HepG2 (cell line): Measurements from ENCODE around the gene GADL1. TPM values are rescaled to one million over a fixed set of nuclear protein-coding genes. Genes with fewer than 3 reads are reported as not detected.
A peak's percentile ranks its signal among the peaks of the same experiment; 100 is the strongest.

Experiments used
- AHR ChIP-seq: IDR thresholded peaks from 2 replicates; pipeline ENCODE4 v1.6.1; 2018; ENCODE audit warnings: missing genetic modification reagents, missing compliant biosample characterization
- BRD4 ChIP-seq: sonication (generic); formaldehyde crosslinking; IDR thresholded peaks from 2 replicates; pipeline ENCODE4 v1.4.0; 2020; ENCODE audit warnings: missing genetic modification reagents
- ELF3 ChIP-seq: IDR thresholded peaks from 2 replicates; pipeline ENCODE4 v1.6.1; 2016; ENCODE audit warnings: missing genetic modification reagents, missing compliant biosample characterization
- FOXJ3 ChIP-seq: sonication (generic); formaldehyde crosslinking; IDR thresholded peaks from 2 replicates; pipeline ENCODE4 v1.4.0; 2020; ENCODE audit warnings: missing genetic modification reagents, mild to moderate bottlenecking, borderline replicate concordance
- FOXM1 ChIP-seq: sonication (generic); formaldehyde crosslinking; IDR thresholded peaks from 2 replicates; pipeline ENCODE4 v1.5.0; 2020; ENCODE audit warnings: missing genetic modification reagents
- GATAD1 ChIP-seq: IDR thresholded peaks from 2 replicates; pipeline ENCODE4 v1.6.1; 2016; ENCODE audit warnings: missing genetic modification reagents, missing compliant biosample characterization
- KLF12 ChIP-seq: sonication (generic); formaldehyde crosslinking; IDR thresholded peaks from 2 replicates; pipeline ENCODE4 v1.4.0; 2020; ENCODE audit warnings: missing genetic modification reagents, borderline replicate concordance
- KLF16 ChIP-seq, 2 experiments: sonication (generic) in 1 of 2; formaldehyde crosslinking in 1 of 2; IDR thresholded peaks; 2 replicates each; pipeline versions ENCODE4 v1.6.1 to v1.8.0; 2016 to 2023; ENCODE audit warnings: missing genetic modification reagents in 2 of 2, missing compliant biosample characterization in 1 of 2
- NFE2 ChIP-seq: sonication (generic); formaldehyde crosslinking; IDR thresholded peaks from 2 replicates; pipeline ENCODE4 v1.4.0; 2020; ENCODE audit warnings: missing genetic modification reagents
- NKX3-1 ChIP-seq: sonication (generic); formaldehyde crosslinking; IDR thresholded peaks from 2 replicates; pipeline ENCODE4 v1.5.0; 2020; ENCODE audit warnings: missing genetic modification reagents
- RBAK ChIP-seq: sonication (generic); formaldehyde crosslinking; IDR thresholded peaks from 2 replicates; pipeline ENCODE4 v1.5.1; 2020; ENCODE audit warnings: mild to moderate bottlenecking, missing genetic modification reagents
- RFX1 ChIP-seq: fragments of 450-650 bp; IDR thresholded peaks from 2 replicates; pipeline ENCODE4 v1.6.1; 2017
- RXRA ChIP-seq: sonication (generic); formaldehyde crosslinking; IDR thresholded peaks from 2 replicates; pipeline ENCODE4 v1.5.1; 2020; ENCODE audit warnings: missing genetic modification reagents
- SOX6 ChIP-seq, 2 experiments: fragments of 450-650 bp in 1 of 2; sonication (generic) in 1 of 2; formaldehyde crosslinking in 1 of 2; IDR thresholded peaks; 2 replicates each; pipeline versions ENCODE4 v1.4.0 to v1.6.1; 2017 to 2020; ENCODE audit warnings: antibody characterized with exemption in 1 of 2, mild to moderate bottlenecking in 1 of 2, missing genetic modification reagents in 1 of 2
- TOPORS ChIP-seq: sonication (generic); formaldehyde crosslinking; IDR thresholded peaks from 2 replicates; pipeline ENCODE4 v1.8.0; 2023; ENCODE audit warnings: mild to moderate bottlenecking, missing genetic modification reagents
- XBP1 ChIP-seq: sonication (generic); formaldehyde crosslinking; IDR thresholded peaks from 2 replicates; pipeline ENCODE4 v1.5.0; 2020; ENCODE audit warnings: missing genetic modification reagents
- ZBTB1 ChIP-seq: sonication (generic); formaldehyde crosslinking; IDR thresholded peaks from 2 replicates; pipeline ENCODE4 v1.4.0; 2020; ENCODE audit warnings: missing genetic modification reagents, borderline replicate concordance
- ZBTB20 ChIP-seq: sonication (generic); formaldehyde crosslinking; IDR thresholded peaks from 2 replicates; pipeline ENCODE4 v1.8.1; 2023; ENCODE audit warnings: missing genetic modification reagents, low read depth, mild to moderate bottlenecking, borderline replicate concordance
- ZMAT3 ChIP-seq: sonication (generic); formaldehyde crosslinking; conservative IDR thresholded peaks from 2 replicates; pipeline ENCODE4 v1.7.0; 2021; ENCODE audit warnings: missing genetic modification reagents
- ZNF124 ChIP-seq: sonication (generic); formaldehyde crosslinking; IDR thresholded peaks from 2 replicates; pipeline ENCODE4 v1.4.0; 2020; ENCODE audit warnings: missing genetic modification reagents
- ZNF280D ChIP-seq: sonication (generic); formaldehyde crosslinking; IDR thresholded peaks from 2 replicates; pipeline ENCODE4 v1.5.1; 2020; ENCODE audit warnings: mild to moderate bottlenecking, missing genetic modification reagents
- ZNF460 ChIP-seq: sonication (generic); formaldehyde crosslinking; IDR thresholded peaks from 2 replicates; pipeline ENCODE4 v1.5.1; 2020; ENCODE audit warnings: missing genetic modification reagents, mild to moderate bottlenecking, borderline replicate concordance
- ZNF549 ChIP-seq: sonication (generic); formaldehyde crosslinking; IDR thresholded peaks from 2 replicates; pipeline ENCODE4 v1.5.0; 2020; ENCODE audit warnings: missing genetic modification reagents
- ZNF570 ChIP-seq: sonication (generic); formaldehyde crosslinking; IDR thresholded peaks from 2 replicates; pipeline ENCODE4 v1.4.0; 2020; ENCODE audit warnings: mild to moderate bottlenecking, missing genetic modification reagents, borderline replicate concordance
- ZNF607 ChIP-seq: sonication (generic); formaldehyde crosslinking; IDR thresholded peaks from 2 replicates; pipeline ENCODE4 v1.5.1; 2020; ENCODE audit warnings: missing genetic modification reagents, mild to moderate bottlenecking, borderline replicate concordance
- ZNF678 ChIP-seq: sonication (generic); formaldehyde crosslinking; IDR thresholded peaks from 2 replicates; pipeline ENCODE4 v1.4.0; 2020; ENCODE audit warnings: mild to moderate bottlenecking, missing genetic modification reagents
- polyA plus RNA-seq, 8 experiments: library from polyadenylated mRNA; depleted of rRNA in 3 of 8; stranded (reverse) in 7 of 8; unstranded in 1 of 8; fragments of >200 nt; fragmentation: Illumina TruSeq in 4 of 8; extraction: Trizol in 4 of 8; gene quantifications; 2 replicates each; pipeline versions ENCODE4 v1.2.1 to v1.2.3, GENCODE V29; 2011 to 2016; ENCODE audit warnings: low read depth in 4 of 8, missing spikeins in 1 of 8, mixed read lengths in 1 of 8; ENCODE audit not compliant: insufficient read depth in 1 of 8
- total RNA-seq, 5 experiments: library from RNA; depleted of rRNA; stranded (reverse); fragments of >200 nt; fragmentation: Illumina TruSeq; extraction: Trizol; gene quantifications; 2 replicates each; pipeline ENCODE4 v1.2.3, GENCODE V29; 2016; ENCODE audit warnings: low read depth in 1 of 5
- TF ChIP-seq, protein P1 (sequence below): sonication (generic); formaldehyde crosslinking; conservative IDR thresholded peaks from 2 replicates; pipeline ENCODE4 v1.4.0; 2020; ENCODE audit warnings: mild to moderate bottlenecking, missing genetic modification reagents, moderate library complexity

GADL1 gene
- total and polyA plus RNA-seq, 2 of the 13 experiments (the other 11 are each of a cell fraction or from before 2014, with no cell fraction given), result not detected

GRCh38 chr3:30720586-30721313 lies 173.7 kb downstream of the GADL1 start (continued):
- TF ChIP-seq ZNF678 (CRISPR knock-in tag) (no peak), FOXM1 (CRISPR knock-in tag) (no peak), ZNF607 (CRISPR knock-in tag) (no peak), ZNF460 (CRISPR knock-in tag) (no peak), RBAK (CRISPR knock-in tag) (no peak), ZNF280D (CRISPR knock-in tag) (no peak), ZNF124 (no peak), KLF12 (CRISPR knock-in tag) (no peak), ZNF549 (CRISPR knock-in tag) (no peak), ZBTB20 (no peak), RFX1 (no peak), ELF3 (peak; percentile 29; the same call in 1 of the 2 replicates), AHR (no peak), NFE2 (CRISPR knock-in tag) (no peak), TOPORS (CRISPR knock-in tag) (no peak), ZNF570 (CRISPR knock-in tag) (no peak), ZMAT3 (CRISPR knock-in tag) (no peak), NKX3-1 (CRISPR knock-in tag) (no peak), GATAD1 (CRISPR knock-in tag) (no peak), BRD4 (CRISPR knock-in tag) (no peak), RXRA (CRISPR knock-in tag) (no peak), XBP1 (CRISPR knock-in tag) (no peak), SOX6 (IDR thresholded peaks at IDR 0.05) (no peak), SOX6 (CRISPR knock-in tag; IDR thresholded peaks at IDR 0.05) (peak; percentile 93), ZBTB1 (no peak), FOXJ3 (CRISPR knock-in tag) (peak; percentile 67; the same call in 1 of the 2 replicates), KLF16 (CRISPR knock-in tag; IDR thresholded peaks at IDR 0.05) (0 out of 4 replicates have a peak, but pooled peaks of 1 of the 2 experiments have one; percentile 57)
- TF ChIP-seq, protein P1, sequence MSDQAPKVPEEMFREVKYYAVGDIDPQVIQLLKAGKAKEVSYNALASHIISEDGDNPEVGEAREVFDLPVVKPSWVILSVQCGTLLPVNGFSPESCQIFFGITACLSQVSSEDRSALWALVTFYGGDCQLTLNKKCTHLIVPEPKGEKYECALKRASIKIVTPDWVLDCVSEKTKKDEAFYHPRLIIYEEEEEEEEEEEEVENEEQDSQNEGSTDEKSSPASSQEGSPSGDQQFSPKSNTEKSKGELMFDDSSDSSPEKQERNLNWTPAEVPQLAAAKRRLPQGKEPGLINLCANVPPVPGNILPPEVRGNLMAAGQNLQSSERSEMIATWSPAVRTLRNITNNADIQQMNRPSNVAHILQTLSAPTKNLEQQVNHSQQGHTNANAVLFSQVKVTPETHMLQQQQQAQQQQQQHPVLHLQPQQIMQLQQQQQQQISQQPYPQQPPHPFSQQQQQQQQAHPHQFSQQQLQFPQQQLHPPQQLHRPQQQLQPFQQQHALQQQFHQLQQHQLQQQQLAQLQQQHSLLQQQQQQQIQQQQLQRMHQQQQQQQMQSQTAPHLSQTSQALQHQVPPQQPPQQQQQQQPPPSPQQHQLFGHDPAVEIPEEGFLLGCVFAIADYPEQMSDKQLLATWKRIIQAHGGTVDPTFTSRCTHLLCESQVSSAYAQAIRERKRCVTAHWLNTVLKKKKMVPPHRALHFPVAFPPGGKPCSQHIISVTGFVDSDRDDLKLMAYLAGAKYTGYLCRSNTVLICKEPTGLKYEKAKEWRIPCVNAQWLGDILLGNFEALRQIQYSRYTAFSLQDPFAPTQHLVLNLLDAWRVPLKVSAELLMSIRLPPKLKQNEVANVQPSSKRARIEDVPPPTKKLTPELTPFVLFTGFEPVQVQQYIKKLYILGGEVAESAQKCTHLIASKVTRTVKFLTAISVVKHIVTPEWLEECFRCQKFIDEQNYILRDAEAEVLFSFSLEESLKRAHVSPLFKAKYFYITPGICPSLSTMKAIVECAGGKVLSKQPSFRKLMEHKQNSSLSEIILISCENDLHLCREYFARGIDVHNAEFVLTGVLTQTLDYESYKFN (CRISPR knock-in tag), result peak; percentile 86
